T1000 (cell line): ENCODE measurements around the gene POPDC3.
"Not testable (repeated sequence)": the region's sequence is repeated elsewhere in the genome, so short reads cannot be mapped to it uniquely, and the experiment has no call there.

Experiments used
- DNase-seq: peaks from one replicate; lab custom pipeline; 2025; ENCODE audit warnings: mixed read lengths; lab: John Stamatoyannopoulos, UW

POPDC3 gene

GRCh38 chr6:105179244-105180065 is at the start of gene POPDC3:
POPDC3 (minus strand) TSS chr6:105180014; CDS start chr6:105161909, 18,105 bp downstream.
- DNase-seq, result no peak

GRCh38 chr6:105227295-105227767 is 47.5 kb upstream of the POPDC3 start:
- DNase-seq, result no peak

- DNase-seq, result no peak
These were observed 46.9 kb upstream of the POPDC3 start for GRCh38 chr6:105226598-105227294.

- no peak for DNase-seq
These were observed 43.4 kb upstream of the POPDC3 start for GRCh38 chr6:105223242-105223641.

GRCh38 chr6:105221219-105221618 is 41.4 kb upstream of the POPDC3 start:
- not testable (repeated sequence) for DNase-seq

GRCh38 chr6:105220186-105220585 is 40.4 kb upstream of the POPDC3 start:
- DNase-seq, result no peak

GRCh38 chr6:105219218-105219617 is 39.4 kb upstream of the POPDC3 start:
- DNase-seq, result not testable (repeated sequence)

GRCh38 chr6:105215506-105215905 is 35.7 kb upstream of the POPDC3 start:
- DNase-seq, result no peak

GRCh38 chr6:105214668-105215067 is 34.9 kb upstream of the POPDC3 start:
- no peak for DNase-seq

GRCh38 chr6:105213272-105213671 is 33.5 kb upstream of the POPDC3 start:
- DNase-seq, result no peak

GRCh38 chr6:105212587-105212986 is 32.8 kb upstream of the POPDC3 start:
- DNase-seq, result no peak

GRCh38 chr6:105211831-105212230 is 32.0 kb upstream of the POPDC3 start:
- DNase-seq, result no peak

- DNase-seq, result no peak
These were observed 31.2 kb upstream of the POPDC3 start for GRCh38 chr6:105210932-105211531.

GRCh38 chr6:105209950-105210706 is 30.3 kb upstream of the POPDC3 start:
- peak; percentile 48 for DNase-seq

GRCh38 chr6:105207524-105208269 is 27.9 kb upstream of the POPDC3 start:
- no peak for DNase-seq

- DNase-seq, result no peak
These were observed 25.0 kb upstream of the POPDC3 start for GRCh38 chr6:105204768-105205167.

GRCh38 chr6:105204331-105204730 is 24.5 kb upstream of the POPDC3 start:
- DNase-seq, result no peak

- DNase-seq, result no peak
These were observed 22.7 kb upstream of the POPDC3 start for GRCh38 chr6:105202486-105202885.

GRCh38 chr6:105200133-105200730 is 20.4 kb upstream of the POPDC3 start:
- no peak for DNase-seq

GRCh38 chr6:105199711-105200110 is 19.9 kb upstream of the POPDC3 start:
- DNase-seq, result no peak

- no peak for DNase-seq
These were observed 16.3 kb upstream of the POPDC3 start for GRCh38 chr6:105196076-105196475.
